Fibroblast of lung (primary cell): ENCODE data around the gene HOXC12. TPM values are rescaled to one million over a fixed set of nuclear protein-coding genes. Genes with fewer than 3 reads are reported as not detected.

Source experiments
- DNase-seq, 2 donors: peaks; one replicate each; pipeline versions ENCODE4 v3.0.0 to v3.0.0-alpha.2; 2010; ENCODE audit warnings: low read depth in 2 of 2
- H2AFZ ChIP-seq: 2 replicates; pipeline ENCODE4 v1.5.1; 2012; ENCODE audit warnings: low read length, control low read depth, inconsistent platforms
- H3K27ac ChIP-seq: 2 replicates; pipeline ENCODE4 v1.5.1; 2011; ENCODE audit warnings: low read length, control low read depth; ENCODE audit not compliant: insufficient read depth
- H3K27me3 ChIP-seq: 2 replicates; pipeline ENCODE4 v1.5.1; 2011; ENCODE audit warnings: mild to moderate bottlenecking, low read length; ENCODE audit not compliant: control insufficient read depth, insufficient read depth
- H3K36me3 ChIP-seq: 2 replicates; pipeline ENCODE4 v1.5.1; 2011; ENCODE audit warnings: low read length; ENCODE audit not compliant: control insufficient read depth, insufficient read depth
- H3K4me1 ChIP-seq: 2 replicates; pipeline ENCODE4 v1.5.1; 2011; ENCODE audit warnings: low read length; ENCODE audit not compliant: control insufficient read depth, insufficient read depth; ENCODE audit errors: extremely low read depth
- H3K4me2 ChIP-seq: 2 replicates; pipeline ENCODE4 v1.5.1; 2011; ENCODE audit warnings: low read length, control low read depth; ENCODE audit not compliant: insufficient read depth; ENCODE audit errors: extremely low read depth
- H3K4me3 ChIP-seq, 4 experiments: fragments of 200-600 bp in 1 of 4; sonication (generic) in 1 of 4; replicated peaks in 1 of 4; 2 replicates each; pipeline ENCODE4 v1.5.1; 2011 to 2016; ENCODE audit warnings: low read length in 4 of 4, low read depth in 3 of 4, mild to moderate bottlenecking in 3 of 4, control low read depth in 2 of 4, inconsistent platforms in 1 of 4, mixed read lengths in 1 of 4; ENCODE audit not compliant: insufficient read depth in 1 of 4; ENCODE audit errors: control extremely low read depth in 1 of 4
- H3K79me2 ChIP-seq: 2 replicates; pipeline ENCODE4 v1.5.1; 2012; ENCODE audit warnings: mild to moderate bottlenecking, low read length, inconsistent platforms; ENCODE audit not compliant: control insufficient read depth, insufficient read depth
- H3K9ac ChIP-seq: 2 replicates; pipeline ENCODE4 v1.5.1; 2011; ENCODE audit warnings: mild to moderate bottlenecking, low read length, control low read depth; ENCODE audit not compliant: insufficient read depth
- H3K9me3 ChIP-seq: 2 replicates; pipeline ENCODE4 v1.5.1; 2012; ENCODE audit warnings: low read depth, low read length; ENCODE audit not compliant: control insufficient read depth, insufficient read depth
- H4K20me1 ChIP-seq: 2 replicates; pipeline ENCODE4 v1.5.1; 2011; ENCODE audit warnings: low read length; ENCODE audit not compliant: control insufficient read depth, insufficient read depth; ENCODE audit errors: extremely low read depth
- CTCF ChIP-seq, 2 donors: IDR thresholded peaks in 1 of 2; conservative IDR thresholded peaks in 1 of 2; 1 replicate in 1 of 2; 2 replicates in 1 of 2; pipeline ENCODE4 v1.5.1; 2011 to 2012; ENCODE audit warnings: low read length in 2 of 2, control low read depth in 1 of 2, inconsistent platforms in 1 of 2, low read depth in 1 of 2, mild to moderate bottlenecking in 1 of 2
- EZH2 ChIP-seq: IDR thresholded peaks from 2 replicates; pipeline ENCODE4 v1.5.1; 2012; ENCODE audit warnings: low read length, control low read depth, mild to moderate bottlenecking; ENCODE audit errors: missing control alignments
- polyA plus RNA-seq, 2 donors: library from polyadenylated mRNA; depleted of rRNA in 1 of 2; stranded (reverse) in 1 of 2; unstranded in 1 of 2; fragments of >200 nt; gene quantifications; 2 replicates each; pipeline ENCODE4 v1.2.1, GENCODE V29; 2011 to 2012; ENCODE audit warnings: missing spikeins in 1 of 2
- total RNA-seq: library from RNA; depleted of rRNA; stranded (reverse); fragments of >200 nt; gene quantifications from 2 replicates; pipeline ENCODE4 v1.2.1, GENCODE V29; 2014

Gene HOXC12
- total and polyA plus RNA-seq, 2 donors (not counting 1 experiment from before 2014, with no cell fraction given), result not detected

- H3K9ac ChIP-seq, result no peak overlapping the region
- no peaks in the 10 kb centered on the region for H4K20me1 ChIP-seq
- no peak overlapping the region for H3K4me2 ChIP-seq
- no peaks in the 10 kb centered on the region for H3K36me3 ChIP-seq
- H3K27me3 ChIP-seq, result peaks cover 95% of the 10 kb centered on the region
- no peak overlapping the region for H2AFZ ChIP-seq
- H3K4me3 ChIP-seq, result no peak overlapping the region
- TF ChIP-seq EZH2 (peak; percentile 78), CTCF (conservative IDR thresholded peaks at IDR 0.05 in 1 of 2, IDR thresholded peaks at IDR 0.05 in 1 of 2; ENCODE audit: low read depth in 1 of 2, low read length in 2 of 2) (no peak)
- DNase-seq, result no peak
- H3K27ac ChIP-seq, result no peak overlapping the region
- H3K9me3 ChIP-seq, result no peaks in the 10 kb centered on the region
- H3K4me1 ChIP-seq, result no peaks in the 10 kb centered on the region
- H3K79me2 ChIP-seq, result no peaks in the 10 kb centered on the region
Observed at GRCh38 chr12:53961025-53961761, 6.5 kb downstream of the HOXC12 start.

- Histone ChIP-seq H3K79me2 (no peaks in the 10 kb centered on the region), H3K36me3 (no peaks in the 10 kb centered on the region), H3K4me1 (no peaks in the 10 kb centered on the region), H4K20me1 (no peaks in the 10 kb centered on the region), H3K4me3 (no peak overlapping the region), H3K9ac (no peak overlapping the region), H3K27me3 (peaks cover 95% of the 10 kb centered on the region), H3K27ac (no peak overlapping the region), H3K4me2 (no peak overlapping the region), H2AFZ (no peak overlapping the region), H3K9me3 (no peaks in the 10 kb centered on the region)
- TF ChIP-seq CTCF (conservative IDR thresholded peaks at IDR 0.05 in 1 of 2, IDR thresholded peaks at IDR 0.05 in 1 of 2; ENCODE audit: low read depth in 1 of 2, low read length in 2 of 2) (no peak), EZH2 (no peak)
- DNase-seq, result no peak
Observed at GRCh38 chr12:53963005-53963404, 8.3 kb downstream of the HOXC12 start.

- no peaks in the 10 kb centered on the region for H3K9me3 ChIP-seq
- H3K27ac ChIP-seq, result no peak overlapping the region
- H3K4me3 ChIP-seq, result no peak overlapping the region
Observed at GRCh38 chr12:53963434-53964314, 9.0 kb downstream of the HOXC12 start.

More at GRCh38 chr12:53963434-53964314, 9.0 kb downstream of the HOXC12 start:
- no peaks in the 10 kb centered on the region for H4K20me1 ChIP-seq
- no peaks in the 10 kb centered on the region for H3K36me3 ChIP-seq
- no peaks in the 10 kb centered on the region for H3K4me1 ChIP-seq
- TF ChIP-seq CTCF (conservative IDR thresholded peaks at IDR 0.05 in 1 of 2, IDR thresholded peaks at IDR 0.05 in 1 of 2; ENCODE audit: low read depth in 1 of 2, low read length in 2 of 2) (no peak), EZH2 (peak; percentile 57)
- DNase-seq, result no peak
- H3K4me2 ChIP-seq, result no peak overlapping the region
- peaks cover 94% of the 10 kb centered on the region for H3K27me3 ChIP-seq
- no peaks in the 10 kb centered on the region for H3K79me2 ChIP-seq
- no peak overlapping the region for H2AFZ ChIP-seq
- H3K9ac ChIP-seq, result no peak overlapping the region
